HG02870 (cell line): ENCODE data around the gene JCHAIN.
"Not testable (repeated sequence)": the region's sequence is repeated elsewhere in the genome, so short reads cannot be mapped to it uniquely, and the experiment has no call there.

Experiments used
- ATAC-seq: cut with Tn5 transposase; IDR thresholded peaks from one replicate; pipeline ENCODE4 v1.9.1; 2021; ENCODE audit warnings: mild to moderate bottlenecking, moderate library complexity; ENCODE audit not compliant: unreplicated experiment

JCHAIN gene

GRCh38 chr4:70691661-70692060 lies 25.4 kb upstream of the JCHAIN start:
- ATAC-seq = no peak

DNA sequence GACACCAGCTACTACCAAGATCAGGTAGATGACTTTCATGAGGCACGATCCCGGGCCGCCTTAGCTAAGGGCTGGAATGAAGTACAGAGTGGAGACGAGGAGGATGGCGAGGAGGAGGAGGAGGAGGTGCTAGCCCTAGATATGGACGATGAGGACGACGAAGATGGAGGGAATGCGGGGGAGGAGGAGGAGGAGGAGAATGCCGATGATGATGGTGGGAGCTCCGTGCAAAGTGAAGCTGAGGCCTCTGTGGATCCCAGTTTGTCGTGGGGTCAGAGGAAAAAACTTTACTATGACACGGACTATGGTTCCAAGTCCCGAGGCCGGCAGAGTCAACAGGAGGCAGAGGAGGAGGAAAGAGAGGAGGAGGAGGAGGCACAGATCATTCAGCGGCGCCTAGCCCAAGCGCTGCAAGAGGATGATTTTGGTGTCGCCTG lies 22.5 kb upstream of the JCHAIN start:
- no peak for ATAC-seq

- peak; percentile 92 for ATAC-seq
Measured at GRCh38 chr4:70687821-70688794, 21.8 kb upstream of the JCHAIN start, which contains the start of gene UTP3. Gene UTP3 (plus strand): TSS chr4:70688532. CDS start chr4:70688678, 146 bp downstream.

- ATAC-seq = no peak
Measured at GRCh38 chr4:70687392-70687791, 21.1 kb upstream of the JCHAIN start.

DNA sequence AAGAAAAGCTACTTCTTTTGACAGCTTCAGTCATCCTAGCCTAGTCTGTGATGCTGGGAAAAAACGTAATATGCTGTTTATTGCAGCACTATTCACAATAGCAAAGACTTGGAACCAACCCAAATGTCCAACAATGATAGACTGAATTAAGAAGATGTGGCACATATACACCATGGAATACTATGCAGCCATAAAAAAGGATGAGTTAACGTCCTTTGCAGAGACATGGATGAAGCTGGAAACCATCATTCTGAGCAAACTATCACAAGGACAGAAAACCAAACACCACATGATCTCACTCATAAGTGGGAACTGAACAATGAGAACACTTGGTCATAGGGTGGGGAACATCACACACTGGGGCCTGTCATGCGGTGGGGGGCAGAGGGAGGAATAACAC lies 15.8 kb upstream of the JCHAIN start:
- not testable (repeated sequence) for ATAC-seq

DNA sequence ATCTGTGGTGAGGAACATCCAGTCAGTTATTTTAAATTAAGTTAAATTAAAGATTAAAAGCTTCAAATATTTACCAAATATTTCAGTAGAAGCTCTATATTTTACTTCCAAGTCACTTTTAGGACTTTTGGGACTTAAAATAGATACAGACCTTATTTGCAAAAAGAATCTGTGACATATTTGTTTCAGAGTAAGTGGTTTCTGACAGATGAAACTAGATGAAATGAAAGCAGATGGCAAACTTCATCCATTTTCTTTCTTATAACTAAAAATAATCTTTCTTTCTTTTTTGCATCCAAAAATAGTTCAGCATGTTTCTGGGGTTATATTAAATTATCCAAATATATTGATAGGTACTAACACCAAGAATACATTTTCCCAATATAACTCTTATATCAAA lies 15.4 kb upstream of the JCHAIN start:
- ATAC-seq = no peak

DNA sequence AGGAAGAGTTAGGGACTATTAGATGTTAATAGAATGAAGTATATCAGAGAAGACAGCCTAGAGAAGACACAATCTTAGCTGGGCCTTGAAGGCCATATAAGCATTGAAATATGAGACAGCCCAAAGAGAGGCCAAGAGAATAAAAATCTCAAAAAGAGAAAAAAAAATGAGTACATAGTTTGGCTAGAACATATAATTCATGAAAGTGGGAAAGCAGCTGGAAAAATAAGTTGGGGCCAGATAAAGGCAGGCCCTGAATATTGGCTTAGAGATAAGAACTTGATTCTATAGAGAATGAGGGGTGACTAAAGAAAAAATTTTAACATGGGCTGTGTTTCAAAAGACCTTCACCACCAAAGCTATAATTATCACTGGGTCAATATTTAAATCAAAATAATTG lies 14.6 kb upstream of the JCHAIN start:
- ATAC-seq = no peak

- peak; percentile 89 for ATAC-seq
Measured at GRCh38 chr4:70678383-70678999, 12.2 kb upstream of the JCHAIN start.

- ATAC-seq = no peak
Measured at GRCh38 chr4:70676554-70677090, 10.3 kb upstream of the JCHAIN start.

DNA sequence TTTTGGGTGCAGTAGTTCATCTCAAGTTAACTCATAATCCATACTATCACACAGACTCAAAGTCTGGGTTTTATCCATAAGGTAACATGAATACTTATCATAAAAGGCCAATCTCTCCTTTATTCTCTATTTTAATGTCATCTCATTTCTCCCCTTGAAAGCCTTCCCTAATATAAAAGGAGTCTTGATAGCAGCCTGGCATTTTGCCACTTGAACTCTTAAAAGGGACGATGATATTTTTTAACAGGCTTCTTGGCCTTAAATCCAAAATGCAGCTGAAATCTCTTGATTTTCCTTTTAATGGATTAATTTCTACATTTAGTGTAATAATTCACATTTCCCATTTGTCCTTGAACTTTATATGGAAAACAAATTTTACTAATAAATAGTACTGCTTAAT lies 8.4 kb upstream of the JCHAIN start:
- no peak for ATAC-seq

- no peak for ATAC-seq
Measured at GRCh38 chr4:70674191-70674590, 7.9 kb upstream of the JCHAIN start.

GRCh38 chr4:70671091-70671490 lies 4.8 kb upstream of the JCHAIN start:
- no peak for ATAC-seq

DNA sequence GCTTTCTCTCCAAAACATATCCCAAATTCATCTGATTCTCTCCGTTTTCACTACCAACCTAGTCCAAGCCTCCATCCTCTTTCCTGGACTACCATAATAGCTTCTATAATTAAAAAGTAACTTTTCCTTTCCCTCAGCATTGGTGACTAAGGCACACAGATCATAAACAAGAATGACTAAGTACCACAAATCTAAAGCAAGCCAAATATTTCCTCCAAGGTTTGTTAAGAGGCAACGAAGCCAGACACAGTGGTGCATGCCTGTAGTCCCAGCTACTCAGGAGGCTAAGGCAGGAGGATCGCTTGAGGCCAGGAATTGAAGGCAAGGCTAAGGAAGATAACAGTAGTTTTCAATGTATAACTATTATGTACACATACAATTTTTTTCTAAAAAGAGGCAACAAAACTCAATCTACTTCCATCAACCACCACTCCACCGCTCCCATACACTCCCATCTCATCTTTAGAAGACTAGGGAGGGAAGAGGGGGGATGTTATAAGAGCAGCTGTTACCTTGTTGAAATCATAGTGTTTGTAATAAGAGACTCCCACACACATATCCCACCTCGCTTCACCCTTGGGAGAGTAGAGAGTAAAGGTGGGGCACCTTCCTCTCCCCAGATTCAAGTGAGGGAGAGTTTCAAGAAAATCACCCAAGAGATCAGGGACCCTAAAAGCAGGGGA lies 4.2 kb upstream of the JCHAIN start:
- ATAC-seq = no peak

GRCh38 chr4:70667740-70668535 lies 1.6 kb upstream of the JCHAIN start:
- ATAC-seq = no peak

GRCh38 chr4:70661309-70661922 lies 4.9 kb downstream of the JCHAIN start:
- ATAC-seq = peak; percentile 94

GRCh38 chr4:70660106-70660505 lies 6.2 kb downstream of the JCHAIN start:
- ATAC-seq = no peak

DNA sequence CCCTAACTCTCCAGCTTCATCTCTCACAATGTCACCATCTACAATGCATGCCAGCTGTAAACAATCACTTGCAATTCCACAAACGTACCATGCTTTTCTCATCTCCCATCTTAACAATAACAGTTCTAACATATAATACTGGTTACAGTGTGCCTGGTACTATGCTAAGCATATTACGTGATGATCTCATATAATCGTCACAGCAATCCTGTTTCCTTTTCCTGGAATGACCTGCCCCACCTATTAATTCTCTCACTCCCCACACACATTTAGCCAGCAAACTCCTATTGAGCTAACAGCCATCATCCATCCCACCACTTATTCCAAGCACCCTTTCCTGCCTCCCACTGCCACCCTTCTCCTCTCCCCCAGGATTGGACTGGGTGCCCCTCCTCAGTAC lies 7.9 kb downstream of the JCHAIN start:
- ATAC-seq = no peak

GRCh38 chr4:70657326-70657725 lies 9.0 kb downstream of the JCHAIN start:
- no peak for ATAC-seq

- ATAC-seq = no peak
Measured at GRCh38 chr4:70654605-70655011, 11.7 kb downstream of the JCHAIN start.
